Liver (tissue), 2 donors: Measurements from ENCODE around the gene PLP1.

Experiments
- CTCF ChIP-seq: fragments of 150-350 bp; IDR thresholded peaks from 2 replicates; pipeline ENCODE4 v1.5.1; 2017; ENCODE audit warnings: improper control_type of control experiment, low read depth, low read length; ENCODE audit not compliant: missing input control
- YY1 ChIP-seq: IDR thresholded peaks from 2 replicates; pipeline ENCODE4 v1.6.1; 2016; ENCODE audit warnings: antibody characterized with exemption, mild to moderate bottlenecking
- donor health status: healthy.

- TF ChIP-seq CTCF = peak; percentile 31
- no peak for TF ChIP-seq YY1
Measured at GRCh38 chrX:103774070-103774642, 2.5 kb upstream of the PLP1 start.
